Peyer's patch (tissue), 4 donors: Measurements from ENCODE around the gene MASP1.

Source experiments
- POLR2A ChIP-seq, 2 donors: fragments of 450-650 bp; IDR thresholded peaks; one replicate each; pipeline ENCODE4 v1.5.1; 2017; ENCODE audit warnings: antibody characterized with exemption in 2 of 2, mild to moderate bottlenecking in 2 of 2, moderate library complexity in 2 of 2
- TF ChIP-seq, protein P1 (sequence below), 6 experiments: fragments of 450-650 bp in 4 of 6; fragments of 200-600 bp in 2 of 6; sonication (generic) in 1 of 6; IDR thresholded peaks; one replicate each; pipeline ENCODE4 v1.5.1; 2017 to 2019; ENCODE audit warnings: antibody characterized with exemption in 6 of 6, mild to moderate bottlenecking in 3 of 6, moderate library complexity in 1 of 6

DNA sequence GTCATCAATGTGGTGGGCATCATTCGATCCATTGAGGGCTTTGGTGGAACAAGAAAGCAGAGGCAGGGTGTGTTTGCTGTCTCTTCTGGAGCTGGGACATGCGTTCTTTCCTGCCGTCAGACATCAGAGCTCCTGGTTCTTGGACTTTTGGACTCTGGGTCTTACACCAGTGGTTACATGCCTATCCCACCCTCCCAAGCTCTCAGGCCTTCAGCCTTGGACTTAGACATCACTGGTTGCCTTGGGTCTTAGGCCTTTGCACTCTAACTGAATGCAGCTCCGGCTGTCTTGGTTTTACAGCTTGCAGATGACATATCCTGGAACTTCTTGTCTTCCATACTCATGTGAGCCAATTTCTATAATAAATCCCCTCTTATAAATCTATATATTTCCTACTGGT lies 8.1 kb upstream of the MASP1 start:
- TF ChIP-seq, protein P1, sequence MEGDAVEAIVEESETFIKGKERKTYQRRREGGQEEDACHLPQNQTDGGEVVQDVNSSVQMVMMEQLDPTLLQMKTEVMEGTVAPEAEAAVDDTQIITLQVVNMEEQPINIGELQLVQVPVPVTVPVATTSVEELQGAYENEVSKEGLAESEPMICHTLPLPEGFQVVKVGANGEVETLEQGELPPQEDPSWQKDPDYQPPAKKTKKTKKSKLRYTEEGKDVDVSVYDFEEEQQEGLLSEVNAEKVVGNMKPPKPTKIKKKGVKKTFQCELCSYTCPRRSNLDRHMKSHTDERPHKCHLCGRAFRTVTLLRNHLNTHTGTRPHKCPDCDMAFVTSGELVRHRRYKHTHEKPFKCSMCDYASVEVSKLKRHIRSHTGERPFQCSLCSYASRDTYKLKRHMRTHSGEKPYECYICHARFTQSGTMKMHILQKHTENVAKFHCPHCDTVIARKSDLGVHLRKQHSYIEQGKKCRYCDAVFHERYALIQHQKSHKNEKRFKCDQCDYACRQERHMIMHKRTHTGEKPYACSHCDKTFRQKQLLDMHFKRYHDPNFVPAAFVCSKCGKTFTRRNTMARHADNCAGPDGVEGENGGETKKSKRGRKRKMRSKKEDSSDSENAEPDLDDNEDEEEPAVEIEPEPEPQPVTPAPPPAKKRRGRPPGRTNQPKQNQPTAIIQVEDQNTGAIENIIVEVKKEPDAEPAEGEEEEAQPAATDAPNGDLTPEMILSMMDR (IDR thresholded peaks at IDR 0.05), result no peak
- no peak for TF ChIP-seq POLR2A (IDR thresholded peaks at IDR 0.05)
